Activated CD4-positive, alpha-beta T cell treated with anti-CD3 and anti-CD28 coated beads, Interleukin-2, Interleukin-4, amounts not matched to agents 100 ng/mL and 50 ng/mL, durations not matched to agents 16 hours and 8 hours (primary cell): ENCODE data around the gene VKORC1L1.
A peak's percentile ranks its signal among the peaks of the same experiment; 100 is the strongest.
"Not testable (repeated sequence)": the region's sequence is repeated elsewhere in the genome, so short reads cannot be mapped to it uniquely, and the experiment has no call there.

Experiments
- DNase-seq: peaks from one replicate; pipeline ENCODE4 v3.0.0-alpha.2; 2020; ENCODE audit warnings: low spot score

The VKORC1L1 gene

DNA sequence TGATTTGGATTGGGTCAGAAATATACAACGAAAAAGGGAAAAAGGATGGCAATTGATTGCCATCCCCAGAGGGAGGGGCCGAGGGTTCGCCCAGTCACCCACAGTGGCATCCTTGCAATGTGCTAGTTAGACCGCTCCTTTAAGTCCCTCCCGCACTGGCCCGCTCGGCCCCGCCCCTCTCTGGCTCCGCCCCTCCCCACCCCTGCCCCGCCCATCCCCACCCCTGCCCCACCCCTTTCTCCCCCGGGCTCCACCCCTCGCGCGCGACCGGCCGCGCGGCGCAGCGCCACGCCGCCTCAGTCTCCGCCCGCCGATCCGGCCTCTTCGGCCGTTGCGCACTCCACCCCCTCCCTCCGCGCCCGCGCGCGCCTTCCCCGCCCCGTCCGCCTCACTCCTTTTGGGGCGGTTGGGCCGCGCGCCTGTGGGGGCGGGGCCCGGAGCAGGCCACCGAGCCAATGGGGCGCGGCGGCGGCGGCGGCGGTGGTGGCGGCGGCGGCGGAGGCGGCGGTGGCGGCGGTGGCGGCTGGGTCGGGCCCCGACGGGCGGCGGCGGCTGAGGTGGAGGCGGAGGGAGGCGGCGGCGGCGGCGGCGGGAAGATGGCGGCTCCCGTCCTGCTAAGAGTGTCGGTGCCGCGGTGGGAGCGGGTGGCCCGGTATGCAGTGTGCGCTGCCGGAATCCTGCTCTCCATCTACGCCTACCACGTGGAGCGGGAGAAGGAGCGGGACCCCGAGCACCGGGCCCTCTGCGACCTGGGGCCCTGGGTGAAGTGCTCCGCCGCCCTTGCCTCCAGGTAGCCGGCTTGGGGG, at the start of gene VKORC1L1:
VKORC1L1 (plus strand) TSS at position 299 of the 806 bp plus-strand sequence; CDS start at position 597, 298 bp downstream.
- peak; percentile 96 for DNase-seq

GRCh38 chr7:65827366-65827765, 45.5 kb upstream of the VKORC1L1 start:
- DNase-seq: no peak

DNA sequence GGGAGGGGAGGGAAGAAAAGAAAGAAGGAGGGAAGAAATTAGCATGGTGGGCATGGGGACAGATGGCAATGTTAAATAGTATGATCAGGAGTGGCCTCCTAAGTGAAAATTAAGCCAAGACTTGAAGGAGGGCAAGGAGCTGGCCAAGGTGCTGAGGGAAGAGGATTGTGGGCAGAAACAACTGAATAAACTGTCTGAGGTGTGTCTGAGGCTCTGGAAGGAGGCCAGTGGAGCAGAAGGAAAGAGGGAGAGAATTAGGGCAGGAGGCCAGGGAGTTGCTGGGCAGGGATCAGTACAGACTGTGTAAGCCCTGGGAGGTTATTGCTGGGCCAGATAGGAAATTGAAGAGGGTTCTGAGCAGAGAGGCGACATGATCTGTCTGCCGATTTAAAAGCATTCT, 40.6 kb upstream of the VKORC1L1 start:
- DNase-seq: no peak

GRCh38 chr7:65836684-65837083, 36.2 kb upstream of the VKORC1L1 start:
- DNase-seq: not testable (repeated sequence)

DNA sequence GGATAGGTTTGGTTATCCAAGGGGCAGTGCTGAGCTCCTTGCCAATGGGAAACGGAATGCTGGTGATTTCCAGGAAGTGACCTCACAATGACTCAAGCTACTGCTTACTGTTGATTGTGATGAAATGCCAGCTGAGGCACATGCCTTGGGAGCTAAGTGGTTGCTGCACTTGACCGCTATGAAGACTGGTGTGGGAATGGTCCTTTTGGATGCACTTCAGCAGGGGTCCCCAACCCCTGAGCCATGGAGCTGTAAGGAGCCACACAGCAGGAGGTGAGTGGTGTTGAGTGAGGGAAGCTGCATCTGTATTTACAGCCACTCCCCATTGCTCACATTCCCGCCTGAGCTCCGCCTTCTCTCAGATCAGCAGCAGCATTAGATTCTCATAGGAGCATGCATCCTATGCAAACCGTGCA, 35.3 kb upstream of the VKORC1L1 start:
- DNase-seq: not testable (repeated sequence)

DNA sequence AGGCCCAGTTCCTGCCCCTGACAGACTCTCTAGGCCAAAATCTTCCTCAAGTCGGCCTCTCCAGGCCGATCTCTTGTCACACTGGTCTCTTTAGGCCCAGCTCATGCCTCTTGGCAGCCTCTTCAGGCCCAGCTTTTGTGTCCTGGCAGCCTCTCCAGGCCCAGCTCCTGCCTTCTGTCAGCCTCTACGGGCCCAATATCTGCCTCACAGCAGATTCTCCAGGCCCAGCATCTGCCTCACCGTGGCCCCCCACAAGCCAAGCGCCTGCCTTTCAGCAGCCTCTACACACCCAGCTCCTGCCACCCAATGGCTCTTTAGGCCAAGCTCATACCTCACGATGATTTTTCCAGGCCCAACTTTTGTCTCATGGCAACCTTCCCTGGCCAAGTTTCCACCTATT, 33.0 kb upstream of the VKORC1L1 start:
- DNase-seq: no peak

GRCh38 chr7:65840446-65840845, 32.4 kb upstream of the VKORC1L1 start:
- DNase-seq: no peak

- not testable (repeated sequence) for DNase-seq
These were observed 29.3 kb upstream of the VKORC1L1 start for GRCh38 chr7:65843616-65844015.

DNA sequence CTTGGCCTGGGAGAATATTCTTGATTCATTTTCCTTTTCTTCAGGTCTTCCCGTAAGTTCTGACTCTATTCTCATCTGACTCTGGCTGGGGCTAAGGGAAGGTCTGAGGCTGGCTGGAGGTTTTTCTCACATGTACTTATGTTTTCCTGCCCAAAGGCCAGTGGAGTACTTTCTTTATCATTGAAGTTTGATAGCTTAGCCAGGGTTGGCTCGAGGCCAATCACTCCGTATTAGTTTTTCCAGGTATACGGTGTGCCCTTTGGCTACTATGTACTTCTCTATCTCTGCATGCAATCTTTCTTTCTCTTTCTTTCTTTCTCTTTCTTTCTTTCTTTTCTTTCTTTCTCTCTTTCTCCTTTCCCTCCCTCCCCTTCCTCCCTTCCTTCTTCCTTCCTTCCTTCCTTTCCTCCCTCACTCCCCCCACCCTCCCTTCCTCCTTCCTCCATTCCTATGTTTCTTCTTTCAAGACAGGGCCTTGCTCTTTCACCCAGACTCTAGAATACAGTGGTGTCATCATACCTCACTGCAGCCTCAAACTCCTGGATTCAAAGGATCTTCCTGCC, 26.8 kb upstream of the VKORC1L1 start:
- DNase-seq: no peak

GRCh38 chr7:65853426-65853825, 19.4 kb upstream of the VKORC1L1 start:
- DNase-seq: not testable (repeated sequence)

GRCh38 chr7:65853892-65854291, 19.0 kb upstream of the VKORC1L1 start:
- not testable (repeated sequence) for DNase-seq

DNA sequence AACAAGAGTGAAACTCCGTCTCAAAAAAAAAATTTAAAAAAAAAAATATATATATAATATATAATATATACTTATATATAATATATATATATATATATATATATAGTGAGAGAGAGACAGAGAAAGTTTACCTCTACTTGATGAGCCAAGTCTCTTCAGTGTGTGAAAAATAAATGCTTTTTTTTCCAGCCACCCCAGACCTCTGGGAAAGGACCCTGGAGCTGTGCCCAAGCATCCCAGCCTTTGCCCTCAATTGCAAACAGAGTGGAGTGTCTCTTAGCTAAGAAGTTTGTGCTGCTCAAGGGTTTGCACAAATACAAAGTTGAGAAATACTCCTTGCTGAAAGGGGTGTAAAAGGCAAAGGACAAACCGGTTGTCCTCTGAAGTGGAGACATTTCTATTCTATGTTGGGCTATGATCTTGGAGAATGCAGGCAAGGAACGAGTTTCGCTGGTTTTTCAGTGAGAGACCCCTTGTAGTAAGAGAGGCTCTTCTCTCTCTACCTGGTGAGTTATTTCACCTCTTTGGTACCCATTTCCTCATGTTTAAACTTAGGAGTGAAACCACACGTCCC, 15.5 kb upstream of the VKORC1L1 start:
- DNase-seq: not testable (repeated sequence)

- not testable (repeated sequence) for DNase-seq
These were observed 14.2 kb upstream of the VKORC1L1 start for GRCh38 chr7:65858660-65859059.

DNA sequence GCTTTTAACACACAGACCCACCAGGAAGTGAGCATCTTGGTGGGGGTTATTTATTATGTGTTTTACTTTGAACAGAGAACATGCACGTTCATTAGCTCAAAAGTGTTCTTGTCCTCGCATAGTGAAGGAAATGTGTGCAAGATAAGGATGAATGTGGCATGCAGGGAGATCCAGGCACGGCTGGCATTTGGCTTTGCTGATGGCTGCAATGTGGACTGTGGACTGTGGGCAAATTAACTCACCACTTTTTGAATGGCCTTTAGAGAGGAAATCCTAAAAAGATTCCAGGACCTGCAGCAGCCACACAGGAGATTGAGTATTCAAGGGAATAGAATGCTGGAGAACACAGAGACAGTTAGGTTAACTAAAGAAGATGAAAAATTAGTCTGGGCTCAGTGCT, 6.6 kb upstream of the VKORC1L1 start:
- DNase-seq: not testable (repeated sequence)

- not testable (repeated sequence) for DNase-seq
These were observed 5.2 kb upstream of the VKORC1L1 start for GRCh38 chr7:65867681-65868080.

DNA sequence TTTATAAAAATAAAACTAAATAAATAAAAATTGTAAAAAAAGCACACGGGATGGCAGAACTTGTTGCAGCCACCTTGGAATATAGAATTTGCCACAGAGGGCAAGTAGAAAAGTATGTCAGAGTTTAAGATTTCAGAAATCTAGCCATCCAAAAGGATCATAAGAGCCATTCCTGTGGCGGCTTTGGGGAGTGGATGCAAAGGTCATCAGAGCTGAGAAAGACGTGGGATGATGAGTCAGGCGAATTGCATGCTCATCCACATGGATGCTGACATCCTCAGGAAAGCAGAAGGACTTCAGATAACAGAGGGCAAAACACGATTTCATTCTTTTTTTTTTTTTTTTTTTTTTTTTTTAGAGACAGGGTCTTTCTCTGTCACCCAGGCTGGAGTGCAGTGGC, 3.6 kb upstream of the VKORC1L1 start:
- not testable (repeated sequence) for DNase-seq

GRCh38 chr7:65871451-65871850, 1.4 kb upstream of the VKORC1L1 start:
- not testable (repeated sequence) for DNase-seq

- peak; percentile 6 for DNase-seq
These were observed 814 bp downstream of the VKORC1L1 start for GRCh38 chr7:65873582-65874193.

- not testable (repeated sequence) for DNase-seq
These were observed 2.8 kb downstream of the VKORC1L1 start for GRCh38 chr7:65875715-65876114.

GRCh38 chr7:65879292-65880153, 6.6 kb downstream of the VKORC1L1 start:
- not testable (repeated sequence) for DNase-seq

- not testable (repeated sequence) for DNase-seq
These were observed 7.4 kb downstream of the VKORC1L1 start for GRCh38 chr7:65880242-65880641.

- not testable (repeated sequence) for DNase-seq
These were observed 12.1 kb downstream of the VKORC1L1 start for GRCh38 chr7:65884983-65885382.
